Measurements from ENCODE around the gene CD244. TPM values are rescaled to one million over a fixed set of nuclear protein-coding genes. Genes with fewer than 3 reads are reported as not detected.

CD244 gene
- total RNA-seq, 1 experiment from 2014 or later = not detected

- no peak for DNase-seq (ENCODE audit: low read depth)
These were observed 80.6 kb downstream of the CD244 start for GRCh38 chr1:160781914-160782689.

- DNase-seq (ENCODE audit: low read depth) = no peak
These were observed 81.4 kb downstream of the CD244 start for GRCh38 chr1:160781186-160781766.

- DNase-seq (ENCODE audit: low read depth) = no peak
These were observed 82.3 kb downstream of the CD244 start for GRCh38 chr1:160780398-160780755.

Other genes with a start within 250 kb of the CD244 start
- not detected in 2 replicates for gene SLAMF1, start 215.8 kb downstream of the CD244 start, total RNA-seq (2014; rRNA removed; shearing (Covaris generic))
- 0.05 TPM in 1 of 2 replicates, not detected in the other for gene CD48, start 151.1 kb downstream of the CD244 start, total RNA-seq (2014; rRNA removed; shearing (Covaris generic))
- 3.9 and 7.8 TPM in 2 replicates for gene SLAMF7, start 123.6 kb downstream of the CD244 start, total RNA-seq (2014; rRNA removed; shearing (Covaris generic))
- gene LY9, start 66.7 kb downstream of the CD244 start, total RNA-seq (2014; rRNA removed; shearing (Covaris generic)) = not detected in 2 replicates
- not detected in 2 replicates for gene ITLN1, start 22.3 kb upstream of the CD244 start, total RNA-seq (2014; rRNA removed; shearing (Covaris generic))
- not detected in 2 replicates for gene ITLN2, start 91.9 kb upstream of the CD244 start, total RNA-seq (2014; rRNA removed; shearing (Covaris generic))
- gene F11R, start 158.3 kb upstream of the CD244 start, total RNA-seq (2014; rRNA removed; shearing (Covaris generic)) = 46.8 and 90.8 TPM in 2 replicates
- gene TSTD1, start 176.1 kb upstream of the CD244 start, total RNA-seq (2014; rRNA removed; shearing (Covaris generic)) = 0.27 and 0.44 TPM in 2 replicates
- 82.7 and 89.0 TPM in 2 replicates for gene USF1, start 183.1 kb upstream of the CD244 start, total RNA-seq (2014; rRNA removed; shearing (Covaris generic))
- 0.12 TPM in 1 of 2 replicates, not detected in the other for gene ARHGAP30, start 207.0 kb upstream of the CD244 start, total RNA-seq (2014; rRNA removed; shearing (Covaris generic))
- gene NECTIN4, start 226.7 kb upstream of the CD244 start, total RNA-seq (2014; rRNA removed; shearing (Covaris generic)) = not detected in 2 replicates
- gene KLHDC9, start 235.5 kb upstream of the CD244 start, total RNA-seq (2014; rRNA removed; shearing (Covaris generic)) = 3.0 and 3.9 TPM in 2 replicates